Activated CD8-positive, alpha-beta memory T cell treated with anti-CD3 and anti-CD28 coated beads for 4 hours (primary cell): ENCODE results near the gene TAAR9.

Source experiments
- DNase-seq, 2 donors: peaks; one replicate each; pipeline ENCODE4 v3.0.0-alpha.2; 2020; ENCODE audit warnings: low read depth in 2 of 2

Gene TAAR9, protein sequence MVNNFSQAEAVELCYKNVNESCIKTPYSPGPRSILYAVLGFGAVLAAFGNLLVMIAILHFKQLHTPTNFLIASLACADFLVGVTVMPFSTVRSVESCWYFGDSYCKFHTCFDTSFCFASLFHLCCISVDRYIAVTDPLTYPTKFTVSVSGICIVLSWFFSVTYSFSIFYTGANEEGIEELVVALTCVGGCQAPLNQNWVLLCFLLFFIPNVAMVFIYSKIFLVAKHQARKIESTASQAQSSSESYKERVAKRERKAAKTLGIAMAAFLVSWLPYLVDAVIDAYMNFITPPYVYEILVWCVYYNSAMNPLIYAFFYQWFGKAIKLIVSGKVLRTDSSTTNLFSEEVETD

DNA sequence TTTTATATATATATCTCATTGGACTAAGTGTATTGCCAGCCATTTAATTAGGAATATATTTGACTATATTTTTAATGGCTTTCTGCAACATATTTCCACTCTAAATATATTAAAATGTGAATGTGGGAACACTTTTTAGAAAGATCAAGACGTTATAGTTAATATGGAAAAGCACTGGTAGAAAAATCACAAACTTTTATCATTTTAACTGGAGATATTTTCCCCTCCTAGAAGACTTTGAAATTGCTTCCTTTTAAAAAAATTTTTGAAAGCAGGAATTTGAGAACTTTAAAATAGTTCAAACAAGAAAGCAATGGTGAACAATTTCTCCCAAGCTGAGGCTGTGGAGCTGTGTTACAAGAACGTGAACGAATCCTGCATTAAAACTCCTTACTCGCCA lies at the start of gene TAAR9:
Gene TAAR9 (plus strand): TSS at position 301 of the 400 bp plus-strand sequence. CDS start 13 bp downstream, at position 314.
- DNase-seq: no peak

DNA sequence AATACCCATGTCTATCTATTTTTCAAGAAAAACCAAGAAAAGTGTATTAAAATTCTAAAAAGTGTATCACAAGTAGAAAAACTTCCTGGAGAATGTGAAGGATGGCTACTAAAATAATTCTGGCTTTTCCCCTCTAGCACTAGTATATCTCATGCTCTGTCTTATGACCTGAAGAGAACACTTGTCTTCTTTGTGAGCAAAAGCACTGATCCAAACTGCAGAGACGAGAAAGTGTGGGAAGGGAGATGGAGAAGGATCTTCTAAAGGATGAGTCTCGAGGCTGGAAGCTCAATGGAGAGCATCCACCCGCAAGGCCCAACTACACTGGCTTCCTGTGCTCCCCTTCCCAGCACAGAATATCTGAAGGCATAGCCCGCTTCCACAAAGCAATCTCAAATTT lies 48.7 kb upstream of the TAAR9 start:
- no peak for DNase-seq

DNA sequence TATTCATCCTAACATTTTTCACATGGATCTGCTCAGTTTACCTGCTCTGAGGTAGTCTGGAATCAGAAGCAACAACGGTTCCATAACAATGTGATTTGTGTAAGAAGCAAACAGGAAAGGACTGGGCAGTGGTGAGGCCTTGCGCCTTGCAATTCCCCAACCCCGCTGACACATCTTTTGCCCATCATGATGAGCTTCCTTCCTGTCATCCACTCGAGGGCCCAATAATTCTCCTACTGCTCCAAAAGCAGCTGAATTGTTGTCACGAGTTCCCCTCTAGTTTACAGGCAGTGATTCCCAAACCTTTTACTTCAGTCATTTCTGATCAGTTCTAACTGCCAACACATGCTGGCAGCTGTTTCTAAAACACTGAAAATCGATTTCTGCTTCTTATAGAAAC lies 48.1 kb upstream of the TAAR9 start:
- DNase-seq: no peak

DNA sequence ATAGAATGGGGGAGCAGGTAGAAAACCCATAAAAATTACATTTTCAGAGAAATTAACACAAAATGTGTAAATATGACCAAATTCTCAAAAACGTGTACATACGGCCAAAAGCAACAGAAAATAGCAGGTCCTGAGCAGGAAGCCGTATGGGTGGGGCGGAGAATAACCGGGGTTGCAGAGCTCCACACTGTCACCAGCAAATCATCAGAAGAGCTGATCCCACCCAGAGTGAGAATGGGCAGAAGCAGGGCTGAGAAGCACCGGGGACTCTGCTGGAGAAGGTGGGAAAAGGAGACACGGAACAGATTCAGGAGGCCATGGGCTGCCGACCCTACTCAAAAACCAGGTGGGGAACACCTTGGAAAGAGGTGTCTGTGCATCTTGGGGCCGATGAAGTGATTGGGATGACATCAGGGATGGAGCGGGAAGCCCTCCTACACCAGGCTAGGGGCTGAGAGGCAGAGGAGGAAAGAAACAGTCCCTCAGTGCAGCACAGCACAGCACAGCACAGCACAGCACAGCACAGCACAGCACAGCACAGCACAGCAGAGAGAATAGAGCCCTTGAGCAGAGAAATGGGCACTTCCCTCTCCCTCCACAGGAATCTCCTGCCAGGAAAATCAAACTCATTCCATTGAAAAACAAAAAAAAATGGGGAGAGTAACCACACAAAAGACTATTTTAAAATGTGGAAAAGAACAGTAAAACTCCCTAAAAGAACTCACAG lies 47.4 kb upstream of the TAAR9 start:
- DNase-seq: no peak

DNA sequence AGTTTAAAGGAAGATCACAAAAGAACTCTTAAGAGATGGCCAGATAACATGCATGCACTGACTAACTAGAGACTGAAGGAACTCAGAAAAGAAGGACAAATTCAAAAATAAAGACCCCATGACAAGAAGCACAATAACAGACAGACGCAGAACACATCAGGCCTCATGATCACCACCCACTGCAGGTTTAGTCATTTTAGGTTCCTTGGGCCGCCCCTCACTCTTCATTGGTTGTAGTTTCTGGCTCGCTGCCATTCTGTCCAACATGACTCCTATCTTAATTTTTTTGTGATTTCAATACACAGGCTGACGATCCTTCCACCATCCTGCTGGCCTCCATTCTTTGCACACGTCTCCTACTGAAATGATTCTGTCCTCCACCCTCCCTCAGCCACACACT lies 46.8 kb upstream of the TAAR9 start:
- no peak for DNase-seq

DNA sequence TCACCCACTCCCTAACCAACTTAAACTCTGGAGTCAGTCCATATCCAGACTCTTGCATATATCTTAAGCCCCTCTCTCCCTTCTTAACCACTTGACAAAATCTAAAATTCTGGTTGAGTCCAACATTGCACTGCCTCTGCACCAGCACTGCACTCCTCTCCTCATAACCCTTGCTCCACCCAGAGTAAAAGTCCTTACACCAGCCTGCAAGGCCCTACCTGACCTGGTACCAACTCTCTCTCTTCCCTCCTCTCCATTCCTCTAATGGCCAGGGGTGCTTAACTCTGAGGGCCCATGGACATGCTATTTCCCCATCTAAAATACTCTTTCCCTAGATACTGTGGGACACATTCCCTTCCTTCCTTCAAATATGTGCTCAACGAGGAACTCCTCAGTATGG lies 46.2 kb upstream of the TAAR9 start:
- DNase-seq: no peak

DNA sequence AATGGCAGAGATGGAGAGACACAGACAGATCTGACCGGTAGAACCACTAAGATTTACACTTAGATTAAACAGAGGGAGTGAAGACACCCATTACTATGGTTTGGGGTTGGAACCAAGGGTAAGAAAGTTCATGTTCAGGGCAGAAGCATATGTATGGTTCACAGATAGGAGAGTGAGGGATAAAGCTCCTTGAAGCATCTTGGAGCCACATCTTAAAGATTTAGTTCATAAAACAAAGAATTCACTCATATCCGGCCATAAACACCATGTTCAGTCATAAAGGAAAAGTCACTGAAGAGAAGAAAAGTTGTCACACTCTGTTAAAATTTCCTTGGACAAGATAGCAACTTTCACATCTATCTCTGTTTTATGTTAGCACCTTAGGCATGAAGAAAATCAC lies 43.1 kb upstream of the TAAR9 start:
- DNase-seq: no peak

DNA sequence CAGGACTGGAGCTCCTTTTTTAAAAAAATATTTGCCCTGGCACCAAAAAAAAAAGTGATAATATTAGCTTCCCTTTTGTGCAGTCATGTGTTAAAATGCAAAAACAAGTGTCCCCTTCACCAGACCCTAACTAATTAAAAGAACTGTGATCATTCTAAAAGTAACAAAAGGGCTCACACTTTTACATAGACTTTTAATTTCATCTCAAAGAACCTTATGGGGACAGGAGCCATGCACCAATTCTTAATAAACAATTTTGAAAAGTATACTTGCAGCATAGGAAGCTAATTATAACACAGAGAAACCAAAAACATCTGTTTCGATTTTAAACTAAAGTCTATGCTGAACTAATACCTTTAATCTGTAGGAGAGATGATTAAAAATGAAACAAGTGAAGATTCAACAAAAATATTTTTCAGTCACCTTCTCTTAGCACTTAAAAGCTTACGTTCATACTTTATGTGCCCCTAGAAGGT lies 42.4 kb upstream of the TAAR9 start:
- no peak for DNase-seq

DNA sequence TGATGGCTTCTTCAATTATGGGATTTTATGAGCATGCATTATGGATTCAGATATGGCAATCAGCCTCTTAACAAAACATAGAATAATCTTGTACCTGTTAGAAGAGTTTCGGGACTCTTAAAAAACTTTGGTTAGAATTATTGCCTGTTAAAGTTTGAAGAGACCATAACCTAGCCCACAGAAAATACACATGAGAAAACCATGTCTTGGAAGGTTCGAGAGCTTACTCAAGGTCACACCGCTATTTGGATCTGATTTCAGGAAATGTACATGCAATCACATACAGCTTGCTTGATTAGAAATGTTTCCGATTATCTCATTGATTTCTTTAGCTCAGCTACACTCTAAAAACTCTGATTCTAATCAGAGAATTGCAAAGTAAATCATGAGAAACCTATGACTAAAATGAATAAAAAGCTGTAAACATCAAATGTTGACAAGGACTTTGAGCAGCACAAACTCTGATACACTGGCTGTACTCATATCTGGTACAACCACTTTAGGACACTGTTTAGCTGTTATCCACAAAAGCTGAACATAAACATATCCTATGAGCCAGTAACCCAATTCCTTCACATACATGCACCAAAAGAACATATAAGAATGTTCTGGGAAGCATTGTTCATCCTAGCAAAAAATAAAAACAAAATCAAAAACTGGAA lies 41.4 kb upstream of the TAAR9 start:
- no peak for DNase-seq

DNA sequence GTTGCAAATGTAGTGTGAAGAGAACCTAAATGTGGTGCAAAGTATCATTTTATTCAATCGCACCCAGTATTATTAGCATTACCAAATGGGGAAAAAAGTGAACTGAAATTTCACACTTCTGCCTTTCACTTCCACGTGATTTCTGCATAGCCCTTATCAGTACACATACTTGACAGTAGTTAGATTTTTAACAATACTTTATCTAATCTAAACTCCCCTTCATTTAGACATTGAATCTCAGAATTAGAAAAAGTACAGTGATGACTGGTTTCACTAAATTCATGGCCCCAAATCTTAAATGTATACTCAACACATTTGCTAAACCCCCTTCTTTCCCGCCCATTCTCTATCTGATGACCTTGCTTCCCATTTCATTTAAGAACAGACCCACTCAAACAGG lies 39.4 kb upstream of the TAAR9 start:
- no peak for DNase-seq

DNA sequence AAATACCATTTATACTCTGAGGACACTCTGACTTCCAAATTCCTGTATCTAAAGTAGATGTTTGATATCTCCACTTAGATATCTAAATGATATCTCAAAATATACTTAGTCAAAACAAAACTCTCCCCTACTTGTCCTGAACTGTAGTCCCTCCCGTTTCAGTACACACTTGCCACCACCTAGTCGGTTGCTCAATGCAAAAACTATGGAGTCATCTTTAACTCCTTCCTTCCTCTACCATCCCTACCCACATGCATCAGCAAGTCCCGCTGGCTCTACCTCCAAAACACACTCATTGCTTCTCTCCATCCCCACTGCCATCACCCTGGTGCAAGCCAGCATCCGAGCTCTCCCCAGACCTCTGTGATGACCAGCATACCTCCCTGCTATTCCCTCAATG lies 38.3 kb upstream of the TAAR9 start:
- no peak for DNase-seq

DNA sequence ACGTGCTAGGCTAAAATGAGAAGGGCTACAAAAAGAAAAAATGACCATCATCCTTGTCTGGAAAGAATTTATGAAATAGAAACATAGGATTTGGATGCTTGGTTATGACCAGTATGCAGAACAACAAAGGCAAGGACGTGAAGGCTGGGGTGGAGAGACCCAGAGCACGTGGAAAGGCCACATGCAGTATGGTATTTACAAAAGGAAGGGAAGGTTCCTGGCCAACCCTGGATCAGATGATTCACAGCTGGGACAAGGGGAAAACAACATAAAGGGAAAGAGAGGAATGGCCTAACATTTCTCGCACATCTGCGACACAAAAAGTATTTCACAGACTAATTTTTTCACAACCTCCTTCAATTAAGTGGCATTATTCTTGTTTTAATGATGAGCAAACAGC lies 33.3 kb upstream of the TAAR9 start:
- no peak for DNase-seq

DNA sequence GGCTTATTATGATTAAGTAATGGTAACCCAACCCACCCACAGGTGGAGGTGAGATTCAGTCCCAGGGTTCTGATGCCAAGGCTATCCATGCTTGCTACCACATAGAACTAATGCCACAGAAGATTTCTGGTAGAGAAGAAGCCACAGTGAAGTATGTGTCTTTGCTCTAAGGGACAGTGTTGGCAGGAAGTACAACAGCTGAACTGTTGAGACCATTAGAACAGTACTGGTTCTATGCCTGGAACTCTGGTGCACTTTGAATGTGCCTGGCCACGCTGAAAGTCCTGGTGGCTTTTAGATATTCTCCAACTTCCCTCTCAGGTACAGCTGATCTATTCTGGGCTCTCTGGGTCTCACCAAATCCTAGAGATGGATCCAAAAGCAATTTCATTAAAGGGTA lies 32.9 kb upstream of the TAAR9 start:
- DNase-seq: no peak

DNA sequence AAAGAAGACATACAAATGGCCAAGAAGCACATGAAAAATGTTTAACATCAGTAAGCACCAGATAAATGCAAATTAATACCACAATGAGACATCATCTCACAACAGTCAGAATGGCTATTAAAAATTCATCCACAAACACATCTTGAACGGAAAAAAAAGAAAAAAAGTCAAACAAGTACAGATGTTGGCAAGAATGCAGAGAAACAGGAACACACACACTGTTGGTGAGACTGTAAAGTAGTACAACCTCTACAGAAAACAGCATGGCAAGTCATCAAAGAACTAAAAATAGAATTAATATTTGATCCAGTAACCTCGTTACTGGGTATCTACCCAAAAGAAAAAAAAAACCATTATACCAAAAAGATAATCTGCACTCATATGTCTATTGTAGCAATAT lies 31.6 kb upstream of the TAAR9 start:
- DNase-seq: no peak

DNA sequence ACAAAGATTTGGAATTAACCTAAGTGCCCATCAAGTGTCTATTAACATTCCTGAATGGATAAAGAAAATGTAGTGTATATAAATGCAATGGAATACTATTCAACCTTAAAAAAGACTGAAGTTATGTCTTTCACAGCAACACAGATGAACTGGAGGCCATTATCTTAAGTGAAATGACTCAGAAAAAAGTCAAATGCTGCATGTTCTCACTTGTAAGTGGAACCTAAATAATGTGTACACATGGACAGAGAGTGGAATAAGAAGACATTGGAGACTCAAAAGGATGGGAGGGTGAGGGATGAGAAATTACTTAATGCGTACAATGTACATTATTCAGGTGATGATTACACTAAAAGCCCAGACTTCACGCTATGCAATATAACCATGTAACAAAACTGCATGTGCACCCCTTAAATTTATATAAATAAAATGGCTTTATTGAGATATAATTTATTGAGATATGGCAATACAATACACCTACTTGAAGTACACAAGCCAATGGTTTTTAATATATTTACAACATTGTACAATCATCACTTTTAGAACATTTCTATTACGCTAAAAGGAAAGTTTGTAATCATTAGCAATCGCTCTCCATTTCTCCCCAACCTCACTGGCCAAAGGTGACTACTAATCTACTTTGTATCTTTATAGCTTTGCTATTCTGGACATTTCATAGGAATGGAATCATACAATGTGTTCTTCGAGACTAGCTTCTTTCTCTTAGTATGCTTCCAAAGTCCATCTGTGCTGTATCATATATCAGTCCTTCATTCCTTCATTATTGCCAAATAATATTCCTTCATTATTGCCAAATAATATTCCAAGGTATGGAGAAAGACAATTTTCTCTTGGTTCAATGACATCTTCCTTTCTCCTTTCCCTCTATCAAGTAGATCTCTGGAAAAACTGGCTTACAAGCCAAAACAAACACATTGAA lies 30.9 kb upstream of the TAAR9 start:
- no peak for DNase-seq

DNA sequence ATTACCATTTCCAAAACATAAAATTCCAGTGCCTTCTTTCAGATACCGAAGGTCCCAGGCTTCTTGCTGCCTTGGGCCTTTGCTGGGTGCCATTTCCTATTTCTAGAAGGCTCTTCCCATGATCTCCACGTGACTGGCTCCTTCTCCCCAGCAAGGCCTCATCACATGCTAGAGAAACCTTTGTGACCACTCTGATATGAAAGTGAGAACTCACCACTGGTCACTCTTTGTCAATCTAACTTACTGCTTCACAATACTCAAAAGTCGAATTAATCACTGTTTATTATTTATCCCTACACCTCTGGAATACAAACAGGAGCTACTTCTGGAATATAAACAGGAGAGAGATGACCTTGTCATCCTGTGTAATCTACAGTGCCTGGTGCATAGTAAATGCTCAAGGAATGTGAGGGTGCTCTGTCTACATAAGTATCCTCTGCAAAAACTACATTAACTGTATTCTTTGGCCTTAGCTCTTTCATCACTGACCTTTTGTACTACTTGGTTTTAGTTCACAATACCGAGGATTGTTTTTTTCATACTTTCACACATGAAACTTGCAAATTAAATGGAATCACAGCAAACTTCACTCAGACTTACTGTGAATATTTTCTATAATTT lies 26.8 kb upstream of the TAAR9 start:
- DNase-seq: no peak

DNA sequence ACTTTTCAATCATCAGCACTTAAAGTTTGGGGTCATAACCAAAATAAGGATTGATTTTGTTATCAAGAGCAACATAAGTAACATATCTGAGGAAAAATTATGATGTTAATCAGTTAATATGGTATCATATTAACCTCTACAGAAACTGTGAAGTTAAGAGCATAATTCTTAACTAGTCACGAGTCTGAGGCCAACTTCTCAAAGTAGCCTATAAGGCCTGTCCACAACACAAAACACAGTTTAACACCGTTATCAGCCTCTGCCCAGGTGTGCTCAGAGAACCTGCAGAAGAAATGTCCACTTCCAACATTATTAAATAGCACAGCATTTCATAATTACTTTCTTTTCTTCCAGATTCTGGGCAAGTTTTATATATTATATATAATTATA lies 26.3 kb upstream of the TAAR9 start:
- no peak for DNase-seq

DNA sequence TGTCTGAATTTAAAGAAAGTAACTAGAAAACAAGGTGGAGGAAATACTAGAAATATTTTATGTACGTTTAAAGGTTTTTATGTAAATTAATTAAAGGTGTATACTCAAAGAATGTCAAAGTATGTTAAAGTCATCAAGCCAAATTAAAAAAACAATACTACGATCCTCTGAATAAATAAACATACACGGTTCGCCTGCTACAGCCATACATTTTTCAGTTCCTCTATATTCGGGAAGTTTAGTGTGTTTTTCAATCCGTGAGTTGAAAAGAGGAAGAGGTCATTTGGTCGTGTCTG lies 25.8 kb upstream of the TAAR9 start:
- no peak for DNase-seq

DNA sequence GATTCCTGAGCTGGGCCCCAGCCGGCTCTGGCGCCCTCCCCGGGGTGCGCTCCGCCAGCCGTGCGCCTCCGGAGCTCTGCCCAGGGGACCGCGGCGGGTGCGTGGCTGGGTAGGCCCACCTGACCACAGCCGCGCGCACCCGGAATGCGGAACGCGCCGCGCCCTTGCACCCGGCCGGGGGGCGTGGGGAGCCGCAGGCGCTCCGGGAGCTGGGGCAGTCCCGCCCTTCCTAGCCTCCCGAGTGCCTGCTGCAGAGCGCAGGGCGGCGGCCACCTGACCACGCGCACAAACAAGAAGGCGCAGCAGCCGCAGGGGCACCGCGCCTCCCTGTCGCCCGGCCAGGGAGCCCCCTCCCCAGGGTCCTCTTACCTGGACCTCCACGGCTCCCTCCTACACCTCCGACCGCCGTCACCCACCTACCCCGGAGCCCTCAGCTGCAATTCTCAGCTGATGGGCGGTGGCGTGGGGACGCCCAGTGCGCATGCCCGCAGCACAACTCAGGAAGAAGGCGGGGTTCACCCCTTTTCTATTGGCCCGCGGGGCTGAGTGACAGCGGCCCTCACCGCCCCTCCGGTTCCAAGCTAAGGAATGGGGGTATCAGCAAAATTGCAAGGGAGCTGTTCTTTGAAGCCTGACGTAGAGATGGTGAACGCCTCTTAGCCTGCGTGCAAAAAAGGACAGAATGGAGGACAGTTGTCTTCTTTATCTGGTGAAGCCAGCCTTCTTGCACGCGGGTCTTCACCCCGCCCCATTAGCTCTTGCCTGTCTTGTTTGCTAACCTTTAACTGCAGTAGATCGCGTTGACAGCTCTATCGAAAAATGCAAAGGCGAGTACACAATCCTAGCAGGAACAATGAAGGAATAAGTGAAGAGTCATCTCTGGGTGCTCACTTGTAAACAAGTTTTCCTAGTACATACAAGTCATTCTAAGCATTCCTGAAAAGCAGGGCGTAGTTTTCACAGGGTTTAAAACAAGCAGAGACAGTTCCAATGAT lies 25.1 kb upstream of the TAAR9 start, which contains the start of gene STX7:
Gene STX7 (minus strand): TSS at position 479 of the 995 bp plus-strand sequence. CDS start 9,586 bp downstream, outside the sequence.
- peak; percentile 78 for DNase-seq
